ENCODE results near the gene CHD9.

DNA sequence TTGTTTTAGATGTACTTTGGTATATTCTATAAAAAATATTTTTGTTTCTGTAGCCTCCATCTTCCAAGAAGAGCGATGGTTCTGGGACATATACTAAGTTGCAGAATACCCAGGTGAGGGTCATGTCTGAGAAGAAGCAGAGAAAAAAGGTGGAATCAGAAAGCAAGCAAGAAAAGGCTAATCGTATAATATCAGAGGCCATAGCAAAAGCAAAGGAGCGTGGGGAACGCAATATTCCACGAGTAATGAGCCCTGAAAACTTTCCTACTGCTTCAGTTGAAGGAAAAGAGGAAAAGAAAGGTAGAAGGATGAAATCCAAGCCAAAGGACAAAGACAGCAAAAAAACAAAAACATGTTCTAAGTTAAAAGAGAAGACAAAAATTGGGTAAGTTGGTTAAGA lies 154.6 kb downstream of the CHD9 start:
- TF ChIP-seq YY1 (tag by site-specific recombination; IDR thresholded peaks at IDR 0.05) = no peak
- TF ChIP-seq, protein P1, sequence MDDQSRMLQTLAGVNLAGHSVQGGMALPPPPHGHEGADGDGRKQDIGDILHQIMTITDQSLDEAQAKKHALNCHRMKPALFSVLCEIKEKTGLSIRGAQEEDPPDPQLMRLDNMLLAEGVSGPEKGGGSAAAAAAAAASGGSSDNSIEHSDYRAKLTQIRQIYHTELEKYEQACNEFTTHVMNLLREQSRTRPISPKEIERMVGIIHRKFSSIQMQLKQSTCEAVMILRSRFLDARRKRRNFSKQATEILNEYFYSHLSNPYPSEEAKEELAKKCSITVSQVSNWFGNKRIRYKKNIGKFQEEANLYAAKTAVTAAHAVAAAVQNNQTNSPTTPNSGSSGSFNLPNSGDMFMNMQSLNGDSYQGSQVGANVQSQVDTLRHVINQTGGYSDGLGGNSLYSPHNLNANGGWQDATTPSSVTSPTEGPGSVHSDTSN (CRISPR knock-in tag; IDR thresholded peaks at IDR 0.05) = no peak
- no peak for TF ChIP-seq ZFP37 (tag by site-specific recombination; IDR thresholded peaks at IDR 0.05)
- TF ChIP-seq, protein P2, sequence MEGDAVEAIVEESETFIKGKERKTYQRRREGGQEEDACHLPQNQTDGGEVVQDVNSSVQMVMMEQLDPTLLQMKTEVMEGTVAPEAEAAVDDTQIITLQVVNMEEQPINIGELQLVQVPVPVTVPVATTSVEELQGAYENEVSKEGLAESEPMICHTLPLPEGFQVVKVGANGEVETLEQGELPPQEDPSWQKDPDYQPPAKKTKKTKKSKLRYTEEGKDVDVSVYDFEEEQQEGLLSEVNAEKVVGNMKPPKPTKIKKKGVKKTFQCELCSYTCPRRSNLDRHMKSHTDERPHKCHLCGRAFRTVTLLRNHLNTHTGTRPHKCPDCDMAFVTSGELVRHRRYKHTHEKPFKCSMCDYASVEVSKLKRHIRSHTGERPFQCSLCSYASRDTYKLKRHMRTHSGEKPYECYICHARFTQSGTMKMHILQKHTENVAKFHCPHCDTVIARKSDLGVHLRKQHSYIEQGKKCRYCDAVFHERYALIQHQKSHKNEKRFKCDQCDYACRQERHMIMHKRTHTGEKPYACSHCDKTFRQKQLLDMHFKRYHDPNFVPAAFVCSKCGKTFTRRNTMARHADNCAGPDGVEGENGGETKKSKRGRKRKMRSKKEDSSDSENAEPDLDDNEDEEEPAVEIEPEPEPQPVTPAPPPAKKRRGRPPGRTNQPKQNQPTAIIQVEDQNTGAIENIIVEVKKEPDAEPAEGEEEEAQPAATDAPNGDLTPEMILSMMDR (tag by site-specific recombination; IDR thresholded peaks at IDR 0.05) = no peak
- TF ChIP-seq ZBTB17 (tag by site-specific recombination; IDR thresholded peaks at IDR 0.05) = no peak
- no peak for TF ChIP-seq GLIS1 (tag by site-specific recombination; IDR thresholded peaks at IDR 0.05)
- TF ChIP-seq, protein P3, sequence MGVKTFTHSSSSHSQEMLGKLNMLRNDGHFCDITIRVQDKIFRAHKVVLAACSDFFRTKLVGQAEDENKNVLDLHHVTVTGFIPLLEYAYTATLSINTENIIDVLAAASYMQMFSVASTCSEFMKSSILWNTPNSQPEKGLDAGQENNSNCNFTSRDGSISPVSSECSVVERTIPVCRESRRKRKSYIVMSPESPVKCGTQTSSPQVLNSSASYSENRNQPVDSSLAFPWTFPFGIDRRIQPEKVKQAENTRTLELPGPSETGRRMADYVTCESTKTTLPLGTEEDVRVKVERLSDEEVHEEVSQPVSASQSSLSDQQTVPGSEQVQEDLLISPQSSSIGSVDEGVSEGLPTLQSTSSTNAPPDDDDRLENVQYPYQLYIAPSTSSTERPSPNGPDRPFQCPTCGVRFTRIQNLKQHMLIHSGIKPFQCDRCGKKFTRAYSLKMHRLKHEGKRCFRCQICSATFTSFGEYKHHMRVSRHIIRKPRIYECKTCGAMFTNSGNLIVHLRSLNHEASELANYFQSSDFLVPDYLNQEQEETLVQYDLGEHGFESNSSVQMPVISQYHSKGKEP (tag by site-specific recombination; IDR thresholded peaks at IDR 0.05) = no peak
- TF ChIP-seq ZNF302 (tag by site-specific recombination; IDR thresholded peaks at IDR 0.05; ENCODE audit: low read depth) = no peak
- TF ChIP-seq ATF2 (tag by site-specific recombination; IDR thresholded peaks at IDR 0.05; ENCODE audit: low read depth) = no peak

All from HEK293 (cell line).